GM21367 (cell line): ENCODE data around the gene KIF6.

ENCODE experiments used
- ATAC-seq: cut with Tn5 transposase; IDR thresholded peaks from one replicate; pipeline ENCODE4 v1.9.1; 2021; ENCODE audit not compliant: unreplicated experiment

KIF6 gene, protein sequence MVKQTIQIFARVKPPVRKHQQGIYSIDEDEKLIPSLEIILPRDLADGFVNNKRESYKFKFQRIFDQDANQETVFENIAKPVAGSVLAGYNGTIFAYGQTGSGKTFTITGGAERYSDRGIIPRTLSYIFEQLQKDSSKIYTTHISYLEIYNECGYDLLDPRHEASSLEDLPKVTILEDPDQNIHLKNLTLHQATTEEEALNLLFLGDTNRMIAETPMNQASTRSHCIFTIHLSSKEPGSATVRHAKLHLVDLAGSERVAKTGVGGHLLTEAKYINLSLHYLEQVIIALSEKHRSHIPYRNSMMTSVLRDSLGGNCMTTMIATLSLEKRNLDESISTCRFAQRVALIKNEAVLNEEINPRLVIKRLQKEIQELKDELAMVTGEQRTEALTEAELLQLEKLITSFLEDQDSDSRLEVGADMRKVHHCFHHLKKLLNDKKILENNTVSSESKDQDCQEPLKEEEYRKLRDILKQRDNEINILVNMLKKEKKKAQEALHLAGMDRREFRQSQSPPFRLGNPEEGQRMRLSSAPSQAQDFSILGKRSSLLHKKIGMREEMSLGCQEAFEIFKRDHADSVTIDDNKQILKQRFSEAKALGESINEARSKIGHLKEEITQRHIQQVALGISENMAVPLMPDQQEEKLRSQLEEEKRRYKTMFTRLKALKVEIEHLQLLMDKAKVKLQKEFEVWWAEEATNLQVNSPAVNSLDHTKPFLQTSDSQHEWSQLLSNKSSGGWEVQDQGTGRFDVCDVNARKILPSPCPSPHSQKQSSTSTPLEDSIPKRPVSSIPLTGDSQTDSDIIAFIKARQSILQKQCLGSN

DNA sequence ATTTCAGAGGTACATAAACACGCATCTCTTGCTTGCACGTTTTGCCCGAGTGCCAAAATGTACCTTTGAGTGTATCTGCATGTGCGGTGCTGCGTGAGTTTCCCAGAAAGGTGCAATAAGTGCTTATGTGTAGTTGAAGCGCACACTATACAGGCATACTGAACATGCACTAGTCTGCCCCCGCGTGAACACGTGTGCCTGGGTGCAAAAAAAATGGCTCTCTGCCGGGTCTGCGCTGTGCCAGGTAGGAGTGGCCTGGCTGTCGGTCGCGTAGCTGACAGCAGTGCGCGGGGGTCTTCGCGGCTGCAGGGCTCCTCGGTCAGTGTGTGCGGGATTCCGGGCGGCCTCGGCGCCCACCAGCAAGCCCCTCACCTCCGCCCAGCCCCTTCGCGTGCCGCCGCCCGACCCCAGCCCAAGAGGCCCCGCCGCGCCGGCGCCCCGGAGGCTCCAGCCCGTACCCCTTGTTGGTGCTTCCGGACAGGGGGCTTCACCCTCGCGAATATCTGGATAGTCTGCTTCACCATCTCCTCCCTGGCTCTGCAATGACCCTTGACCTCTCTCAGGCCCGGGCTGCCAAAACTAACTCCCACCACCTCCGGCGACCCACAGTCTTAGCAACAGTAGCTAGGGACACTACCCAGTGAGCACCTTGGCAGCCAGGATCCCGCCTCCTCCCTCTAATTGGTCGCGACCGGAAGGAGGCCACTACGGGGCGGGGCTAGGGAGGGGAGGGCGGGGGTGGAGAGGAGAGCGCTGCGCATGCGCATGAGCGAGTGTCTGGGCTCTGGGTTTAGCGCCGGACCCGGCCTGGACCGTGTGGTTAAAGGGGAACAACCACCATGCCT, at the start of gene KIF6:
TSS of gene KIF6 (minus strand) at position 622 of the 845 bp plus-strand sequence. CDS start at position 524, 98 bp downstream.
- ATAC-seq, result peak; percentile 96

DNA sequence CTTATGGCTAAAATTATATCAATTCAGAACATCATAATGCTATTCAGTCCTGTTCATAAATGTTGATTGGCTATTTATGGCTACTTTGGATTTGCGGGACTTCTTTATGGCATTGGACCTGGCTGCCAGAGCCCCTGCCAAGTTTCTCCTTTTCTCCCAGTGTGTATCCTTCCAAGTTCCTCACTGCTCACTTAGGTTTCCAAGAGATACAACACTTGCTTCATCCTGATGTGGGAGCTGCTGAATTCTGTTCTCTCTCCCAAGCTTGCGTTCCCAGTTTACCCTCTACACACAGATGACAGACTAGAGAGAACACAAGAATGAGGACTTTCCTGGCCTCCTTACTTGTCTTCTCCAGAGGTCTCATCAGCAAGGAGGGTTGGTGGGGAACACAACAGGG, 48.6 kb upstream of the KIF6 start:
- ATAC-seq, result no peak

DNA sequence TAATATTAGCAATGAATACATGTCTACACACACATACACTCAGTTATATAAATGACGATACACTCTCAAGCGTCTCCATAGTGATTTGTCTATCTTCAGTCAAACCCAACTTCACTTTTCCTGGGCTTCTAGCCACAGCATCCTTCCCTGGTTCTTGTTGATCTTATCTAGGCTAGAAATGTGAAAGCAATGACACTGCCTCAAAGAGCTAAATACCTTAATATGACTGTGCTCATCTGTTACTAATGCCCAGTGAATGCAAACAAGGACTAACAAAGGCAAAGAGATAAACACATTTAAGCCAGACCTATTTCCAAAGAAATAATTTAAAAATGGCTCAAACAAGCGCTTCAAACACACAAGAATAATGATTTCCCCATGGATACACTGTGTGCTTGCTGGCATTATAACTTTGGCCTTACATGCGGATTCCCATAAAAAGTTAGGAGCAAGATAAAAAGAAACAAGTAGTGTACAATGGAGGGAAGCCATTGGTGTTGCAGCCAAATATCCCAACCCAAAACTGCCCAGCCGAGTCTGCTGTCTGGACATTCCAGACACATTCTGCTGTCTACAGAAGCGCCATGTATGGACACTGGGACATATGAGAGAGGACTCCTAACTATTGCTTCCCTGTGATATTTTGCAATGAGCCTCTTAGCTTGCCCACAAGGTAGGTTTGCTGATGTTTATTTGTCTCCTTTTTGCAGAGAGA, 47.5 kb upstream of the KIF6 start:
- ATAC-seq, result no peak

DNA sequence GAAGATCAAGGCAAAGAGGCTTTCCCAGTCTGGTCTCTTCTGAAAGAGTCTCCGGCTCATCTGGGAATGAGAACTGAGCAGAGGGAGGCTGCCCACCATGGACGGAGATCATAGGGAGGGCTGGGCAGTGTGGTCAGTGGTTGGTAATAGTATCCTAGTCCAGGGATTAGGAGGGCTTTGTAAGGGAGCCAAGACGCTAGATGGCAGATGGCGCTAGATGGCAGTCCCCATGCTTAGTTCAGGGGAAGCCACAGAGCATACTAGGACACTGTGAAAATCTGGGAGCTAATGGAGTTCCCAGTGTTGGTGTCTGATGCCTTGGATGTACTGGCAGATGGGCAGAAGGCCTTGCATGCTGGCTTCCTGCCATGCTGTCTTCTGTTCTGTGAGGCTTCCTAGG, 45.2 kb upstream of the KIF6 start:
- ATAC-seq, result no peak

DNA sequence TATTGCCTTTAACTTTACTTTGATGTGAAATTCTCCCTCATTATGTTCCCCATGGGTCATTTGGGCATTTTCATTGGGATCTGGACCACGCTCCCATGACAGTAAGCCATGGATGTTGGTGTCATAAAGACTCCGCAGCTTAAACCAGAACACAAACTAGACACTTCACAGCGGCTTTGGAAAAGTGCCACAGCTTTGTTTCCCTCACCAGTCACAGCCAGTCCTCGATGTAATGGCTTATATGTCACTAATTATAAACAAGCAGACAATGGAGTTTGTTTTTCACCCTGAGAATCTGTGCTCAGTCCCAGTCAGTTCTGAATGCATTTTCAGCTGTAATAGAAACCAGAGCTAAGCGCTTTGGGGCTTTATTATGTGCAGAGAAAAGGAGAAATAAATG, 43.8 kb upstream of the KIF6 start:
- no peak for ATAC-seq

DNA sequence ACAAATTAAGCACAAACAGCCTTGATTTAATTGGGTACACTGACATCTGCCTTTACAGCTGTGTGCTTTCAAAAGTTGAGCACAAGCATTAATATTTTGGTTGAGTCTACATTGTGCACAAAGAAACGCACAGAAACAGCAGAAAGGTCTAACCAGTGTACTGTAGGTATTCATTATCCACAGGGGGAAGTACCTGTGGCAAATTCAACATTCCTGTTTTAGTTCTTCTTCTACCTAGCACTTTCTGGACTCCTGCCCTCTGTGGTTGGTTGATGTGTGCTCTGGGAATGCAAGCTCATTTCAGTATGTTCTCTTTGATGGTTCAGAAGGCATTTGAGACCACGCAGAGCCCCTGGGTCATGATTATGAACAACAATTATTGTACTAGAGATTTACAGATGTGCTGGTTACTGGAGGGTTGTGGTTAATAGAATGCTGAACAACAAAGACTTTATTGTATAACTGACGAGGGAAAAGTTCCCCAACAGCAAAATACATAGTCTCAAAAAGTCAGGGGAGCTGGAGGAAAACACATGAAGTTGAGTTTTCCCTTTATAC, 40.4 kb upstream of the KIF6 start:
- ATAC-seq, result no peak

DNA sequence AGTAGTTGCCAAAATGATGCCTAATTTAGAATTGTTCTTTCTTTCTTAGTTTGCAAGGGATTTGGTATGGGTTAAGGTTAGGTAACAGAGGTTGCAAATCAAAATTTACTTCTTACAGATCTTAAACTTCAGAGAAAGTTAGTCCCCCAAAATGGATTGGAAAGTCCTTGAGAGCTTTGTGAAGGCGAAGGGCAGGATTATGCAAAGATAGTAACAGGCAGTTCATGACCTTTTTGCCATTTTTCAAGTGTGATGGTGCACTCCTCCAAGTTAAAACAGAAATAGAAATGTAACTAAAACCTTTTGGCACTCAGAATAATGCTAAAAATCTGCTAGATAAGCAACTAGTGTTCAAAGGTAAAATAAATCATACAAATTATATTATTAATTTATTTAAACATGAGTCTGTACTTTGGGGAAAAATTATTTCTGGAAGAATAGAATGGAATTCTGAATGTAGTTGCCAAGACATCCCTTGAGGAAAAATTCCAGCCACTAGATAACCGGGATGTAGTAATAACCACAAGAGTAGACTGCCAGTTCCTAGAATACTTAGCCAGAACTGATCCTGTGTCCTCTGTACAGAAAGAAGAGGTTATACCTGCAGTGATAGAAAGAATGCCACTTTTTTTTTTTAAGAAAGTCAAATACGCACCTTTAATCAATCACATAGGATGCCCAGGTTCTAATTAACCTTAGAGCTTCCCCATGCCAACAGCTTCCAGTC, 35.2 kb upstream of the KIF6 start:
- ATAC-seq, result no peak

DNA sequence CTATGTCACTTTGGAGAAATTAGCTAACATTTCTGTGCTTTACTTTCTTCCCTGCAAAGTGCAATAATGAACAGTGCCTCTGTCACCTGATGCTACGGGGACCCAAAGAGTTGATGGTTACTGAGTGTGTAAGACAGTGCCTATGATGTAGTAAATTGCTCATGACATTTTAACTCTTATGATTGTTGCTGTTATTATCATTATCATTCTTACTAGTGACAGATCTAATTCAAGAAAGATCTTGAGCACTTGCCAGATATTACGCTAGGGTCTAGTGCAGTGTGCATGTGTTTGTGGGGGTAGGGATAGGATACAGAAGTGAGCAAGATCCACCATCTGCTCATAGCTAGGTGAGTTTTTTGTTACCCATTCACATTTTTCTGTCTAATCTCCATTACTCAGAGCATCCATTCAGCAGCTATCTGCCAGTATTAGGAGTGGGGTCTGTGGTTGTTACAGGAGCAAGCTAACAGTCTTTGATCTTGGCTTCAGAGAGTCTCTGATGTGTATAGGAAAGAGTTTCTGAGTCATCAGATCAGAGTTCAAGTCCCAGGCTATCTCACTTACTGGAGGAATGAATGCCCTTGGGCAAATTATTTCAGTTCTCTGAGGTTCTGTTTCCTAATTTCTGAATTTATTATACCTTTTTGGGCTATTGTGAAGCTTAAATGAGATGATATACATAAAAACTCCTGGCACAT, 33.8 kb upstream of the KIF6 start:
- ATAC-seq, result no peak

DNA sequence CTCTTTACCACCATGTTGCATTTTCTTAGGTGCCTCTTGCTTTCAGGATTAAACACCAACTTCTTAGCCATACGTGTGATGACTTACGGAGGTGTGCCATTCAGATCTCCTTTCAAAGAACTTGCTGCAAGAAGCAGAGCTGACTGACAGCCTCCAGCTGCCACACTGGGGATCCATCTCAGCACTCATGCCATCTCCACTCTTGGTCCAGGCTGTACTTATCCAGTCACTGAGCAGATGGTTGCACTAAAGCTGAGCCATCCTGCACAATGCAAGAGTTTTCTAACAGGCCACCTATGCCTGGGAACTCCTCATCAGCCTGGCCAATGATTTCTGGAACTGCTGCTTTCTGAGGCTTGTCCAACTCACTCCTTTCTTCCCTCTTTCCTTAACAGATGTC, 31.4 kb upstream of the KIF6 start:
- no peak for ATAC-seq

DNA sequence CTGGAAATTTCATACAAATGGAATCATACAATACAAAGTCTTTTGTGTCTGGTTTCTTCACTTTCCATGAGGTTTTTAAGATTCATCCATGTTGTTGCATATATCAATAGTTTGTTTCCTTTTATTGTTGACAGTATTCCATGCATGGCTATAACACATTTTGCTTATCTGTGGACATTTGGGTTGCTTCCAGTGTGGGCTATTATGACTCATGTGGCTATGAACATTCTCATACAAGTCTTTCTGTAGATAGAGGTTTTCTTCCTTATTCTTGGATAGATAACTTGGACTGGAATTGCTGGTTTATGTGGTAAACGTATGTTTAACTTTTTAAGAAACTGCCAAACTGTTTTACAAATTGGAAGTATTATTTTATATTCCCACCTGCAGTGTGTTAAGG, 30.0 kb upstream of the KIF6 start:
- ATAC-seq, result no peak

DNA sequence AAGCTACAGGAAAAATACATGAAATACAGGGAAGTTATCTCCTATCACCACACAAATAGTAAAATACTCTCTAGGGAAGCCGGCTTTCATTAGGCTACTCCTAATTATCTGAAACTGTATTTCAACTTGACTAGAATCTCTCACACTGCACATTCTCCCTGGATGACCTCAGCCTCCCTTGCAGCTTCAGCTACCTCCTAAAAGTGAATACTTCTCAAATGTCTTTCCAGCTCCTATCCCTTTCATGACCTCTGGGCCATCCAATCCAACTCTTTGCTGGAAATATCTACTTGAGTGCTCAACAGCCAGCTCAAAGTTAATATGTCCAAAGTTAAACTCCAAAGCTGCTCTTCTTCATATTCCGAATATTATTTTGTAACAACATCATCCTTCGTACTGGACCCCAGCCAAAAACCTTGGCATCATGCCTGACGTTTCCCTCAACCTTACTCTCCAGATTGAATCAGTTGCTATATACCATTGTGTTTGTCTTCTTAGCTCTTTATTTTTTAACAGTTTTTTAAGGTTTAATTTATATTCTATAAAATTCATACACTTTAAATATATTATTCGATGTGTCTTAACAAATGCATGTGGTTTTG, 29.4 kb upstream of the KIF6 start:
- ATAC-seq, result no peak

DNA sequence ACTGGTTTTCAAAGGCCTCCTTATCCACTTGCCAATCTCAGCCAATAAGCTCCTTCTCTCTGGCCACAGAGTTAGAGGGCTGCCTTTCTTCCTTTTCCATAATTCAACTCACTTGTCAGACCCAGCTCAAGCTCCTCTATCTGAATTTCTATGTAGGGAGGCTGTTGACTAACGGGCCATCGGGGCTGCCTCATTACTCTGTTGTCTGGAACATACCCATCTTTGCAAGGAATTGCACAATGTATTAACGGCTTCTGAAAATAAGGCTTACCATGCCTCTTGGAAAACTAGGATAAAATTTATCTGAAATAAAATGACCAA, 28.5 kb upstream of the KIF6 start:
- no peak for ATAC-seq

DNA sequence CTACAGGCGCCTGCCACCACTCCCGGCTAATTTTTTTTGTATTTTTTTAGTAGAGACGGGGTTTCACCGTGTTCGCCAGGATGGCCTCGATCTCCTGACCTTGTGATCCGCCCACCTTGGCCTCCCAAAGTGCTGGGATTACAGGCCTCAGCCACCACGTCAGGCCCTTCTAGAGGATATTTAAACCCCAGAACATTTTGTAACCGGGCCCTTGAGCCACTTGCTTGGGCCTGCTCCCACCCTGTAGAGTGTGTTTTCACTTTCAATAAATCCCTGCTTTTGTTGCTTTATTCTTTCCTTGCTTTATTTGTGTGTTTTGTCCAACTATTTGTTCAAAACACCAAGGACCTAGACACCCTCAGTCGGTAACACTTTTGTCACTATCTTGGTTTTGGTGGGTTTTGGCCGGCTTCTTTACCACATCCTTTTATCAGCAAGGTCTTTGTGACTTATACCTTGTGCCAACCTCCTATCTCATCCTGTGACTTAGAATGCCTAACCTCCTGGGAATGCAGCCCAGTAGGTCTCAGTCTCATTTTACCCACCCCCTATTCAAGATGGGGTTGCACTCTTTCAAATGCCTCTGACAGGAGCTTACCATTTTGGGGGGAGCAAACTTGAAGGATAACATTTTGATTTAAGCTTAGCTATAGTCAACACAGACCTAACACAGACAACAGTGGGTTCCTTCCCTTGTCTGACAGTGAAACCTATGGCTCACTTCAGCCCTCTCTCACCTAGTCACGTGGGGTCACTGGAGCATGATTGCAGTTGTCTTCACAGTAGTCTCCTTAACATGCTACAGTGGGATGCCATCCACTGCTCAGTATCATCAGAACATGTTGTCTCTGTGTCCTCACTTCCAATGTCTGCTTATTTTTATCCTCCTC, 27.9 kb upstream of the KIF6 start:
- ATAC-seq, result no peak

DNA sequence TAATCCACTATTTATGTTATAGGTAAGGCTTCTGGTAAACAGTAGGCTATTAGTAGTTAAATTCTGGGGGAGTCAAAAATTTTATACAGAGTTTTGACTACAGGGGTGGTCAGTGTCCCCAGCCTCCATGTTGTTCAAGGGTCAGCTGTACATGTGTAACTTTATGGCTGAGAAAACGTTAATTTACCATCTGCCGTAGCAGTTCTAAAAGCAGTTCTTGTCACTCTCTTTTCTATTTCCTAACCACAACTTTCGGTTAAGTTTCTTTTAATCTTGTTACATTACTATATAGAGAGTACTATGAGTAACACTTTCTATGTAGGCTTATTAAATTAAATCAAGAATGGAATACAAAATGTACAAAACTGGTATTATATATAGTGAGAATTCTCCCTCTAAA, 21.6 kb upstream of the KIF6 start:
- ATAC-seq, result no peak

DNA sequence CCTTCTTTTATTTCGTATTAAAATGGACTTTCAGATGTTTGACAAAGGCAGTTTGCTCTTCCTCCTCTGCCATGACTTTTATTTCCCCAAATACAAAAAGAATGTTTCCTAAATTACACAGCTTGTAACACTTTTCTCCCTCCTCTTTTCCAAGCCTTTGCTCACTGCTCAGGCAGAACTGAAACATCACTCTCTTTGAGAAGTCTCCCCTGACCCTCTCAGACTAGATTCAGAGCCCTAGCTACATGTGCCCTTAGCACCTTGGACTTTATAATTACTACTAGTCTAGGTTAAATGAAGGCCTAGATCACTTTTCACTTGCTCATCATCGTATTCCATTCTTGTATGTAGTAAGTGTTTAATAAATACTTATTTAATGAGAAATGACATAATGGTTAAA, 8.5 kb upstream of the KIF6 start:
- no peak for ATAC-seq

DNA sequence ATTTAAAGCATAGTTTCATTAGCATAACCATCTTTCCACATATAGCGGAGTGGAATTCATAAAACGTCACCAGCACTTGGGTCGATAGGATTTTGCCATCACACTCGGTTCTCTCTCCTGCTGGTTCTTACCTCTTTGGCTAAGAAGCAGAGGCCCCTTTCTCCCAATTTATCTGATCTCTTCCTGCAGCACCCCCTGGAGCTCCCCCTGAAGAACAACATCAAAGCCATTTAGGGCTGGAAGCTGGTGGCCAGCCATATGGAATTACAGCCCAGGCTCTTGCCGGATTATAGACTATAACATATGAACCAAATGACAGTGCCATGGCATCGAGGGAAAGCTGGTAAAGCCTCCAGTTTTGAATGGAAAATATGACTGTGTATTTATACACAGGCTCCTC, 6.4 kb upstream of the KIF6 start:
- ATAC-seq, result no peak

DNA sequence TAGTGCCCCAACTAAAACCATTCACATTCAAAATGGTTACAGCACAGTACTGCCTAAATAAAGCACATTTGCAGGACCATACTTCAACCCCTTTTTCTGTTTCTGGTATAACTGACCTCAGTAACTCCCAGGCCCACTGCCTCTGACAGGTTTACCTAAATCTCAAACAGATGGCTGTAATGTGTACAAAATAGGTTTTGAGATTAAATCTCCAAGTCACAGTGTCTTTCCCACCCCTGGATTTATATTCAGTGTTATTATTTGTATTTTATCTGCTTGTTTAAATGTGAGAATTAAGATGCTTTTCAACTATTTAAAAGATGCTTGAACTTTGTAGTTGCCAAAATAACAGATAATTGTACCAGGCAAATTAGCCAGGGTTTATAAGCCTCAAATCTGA, 4.7 kb upstream of the KIF6 start:
- ATAC-seq, result no peak

DNA sequence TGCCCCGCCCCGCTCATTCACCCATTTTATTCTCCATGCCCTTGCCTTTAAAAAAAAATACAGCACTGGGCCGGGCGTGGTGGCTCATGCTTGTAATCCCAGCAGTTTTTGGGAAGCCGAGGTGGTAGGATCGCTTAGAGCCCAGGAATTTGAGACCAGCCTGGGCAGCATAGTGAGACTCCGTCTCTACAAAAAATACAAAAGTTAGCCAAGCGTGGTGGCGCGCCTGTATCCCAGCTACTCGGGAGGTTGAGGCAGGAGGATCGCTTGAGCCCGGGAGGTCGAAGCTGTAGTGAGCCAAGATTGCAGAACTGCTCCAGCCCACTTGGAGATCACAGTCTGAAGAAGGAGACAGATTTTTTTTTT, 407 bp upstream of the KIF6 start:
- no peak for ATAC-seq
